ENCODE data around the gene PTPRD. TPM values are rescaled to one million over a fixed set of nuclear protein-coding genes. Genes with fewer than 3 reads are reported as not detected.

The PTPRD gene
- total and polyA plus RNA-seq, 10 donors: 0.08 to 11.7 (median 2.9) TPM

- DNase-seq: no peak
- 49 to 88% (median 67%) methylated on average over 3 of the region's 3 CpGs for WGBS, 5 donors
- Histone ChIP-seq H3K36me3 (no peaks in the 10 kb centered on the region), H3K27ac (no peak overlapping the region), H3K4me1 (no peaks in the 10 kb centered on the region), H3K9me3 (no peaks in the 10 kb centered on the region), H3K4me3 (no peak overlapping the region), H3K27me3 (replicated peaks in 1 of 7) (no peaks in the 10 kb centered on the region)
- intact Hi-C loops (cut with DNase I; ENCODE audit: low total_unique reads): no loop called here
- no peak for TF ChIP-seq POLR2A (IDR thresholded peaks at IDR 0.05)
- TF ChIP-seq CTCF (IDR thresholded peaks at IDR 0.05 in 8 of 11, conservative IDR thresholded peaks at IDR 0.05 in 3 of 11): no peak
- no peak for TF ChIP-seq POLR2AphosphoS5 (IDR thresholded peaks at IDR 0.05)
Observed at GRCh38 chr9:8384091-8384490, 2228.7 kb downstream of the PTPRD start.

GRCh38 chr9:8382777-8383527 lies 2229.8 kb downstream of the PTPRD start:
- WGBS, 5 donors: 74 to 88% (median 84%) methylated on average over 4 of the region's 4 CpGs
- no peaks in the 10 kb centered on the region for H3K27me3 ChIP-seq (replicated peaks in 1 of 7)
- no peak for TF ChIP-seq POLR2A (IDR thresholded peaks at IDR 0.05)
- no peak for TF ChIP-seq CTCF (IDR thresholded peaks at IDR 0.05 in 8 of 11, conservative IDR thresholded peaks at IDR 0.05 in 3 of 11)
- TF ChIP-seq POLR2AphosphoS5 (IDR thresholded peaks at IDR 0.05): no peak
- H3K4me3 ChIP-seq: no peak overlapping the region
- DNase-seq: no peak
- H3K27ac ChIP-seq: no peak overlapping the region
- no peaks in the 10 kb centered on the region for H3K9me3 ChIP-seq
- H3K36me3 ChIP-seq: no peaks in the 10 kb centered on the region
- intact Hi-C loops (cut with DNase I; ENCODE audit: low total_unique reads): no loop called here
- no peaks in the 10 kb centered on the region for H3K4me1 ChIP-seq

GRCh38 chr9:8382266-8382665 lies 2230.5 kb downstream of the PTPRD start:
- Histone ChIP-seq H3K4me1 (no peaks in the 10 kb centered on the region), H3K9me3 (no peaks in the 10 kb centered on the region), H3K4me3 (no peak overlapping the region), H3K36me3 (no peaks in the 10 kb centered on the region), H3K27me3 (replicated peaks in 1 of 7) (no peaks in the 10 kb centered on the region), H3K27ac (no peak overlapping the region)
- DNase-seq: no peak
- intact Hi-C loops (cut with DNase I; ENCODE audit: low total_unique reads): no loop called here
- 69 to 93% (median 81%) methylated on average over 1 of the region's 1 CpG for whole genome bisulfite sequencing, 5 donors
- TF ChIP-seq POLR2AphosphoS5 (IDR thresholded peaks at IDR 0.05) (no peak), CTCF (IDR thresholded peaks at IDR 0.05 in 8 of 11, conservative IDR thresholded peaks at IDR 0.05 in 3 of 11) (no peak), POLR2A (IDR thresholded peaks at IDR 0.05) (no peak)

- Histone ChIP-seq H3K9me3 (no peaks in the 10 kb centered on the region), H3K4me3 (no peak overlapping the region), H3K27me3 (replicated peaks in 1 of 7) (no peaks in the 10 kb centered on the region), H3K36me3 (no peaks in the 10 kb centered on the region), H3K27ac (no peak overlapping the region), H3K4me1 (no peaks in the 10 kb centered on the region)
- WGBS, 5 donors: 73 to 86% (median 81%) methylated on average over 3 of the region's 3 CpGs
- TF ChIP-seq POLR2A (IDR thresholded peaks at IDR 0.05): no peak
- no peak for TF ChIP-seq POLR2AphosphoS5 (IDR thresholded peaks at IDR 0.05)
- TF ChIP-seq CTCF (IDR thresholded peaks at IDR 0.05 in 8 of 11, conservative IDR thresholded peaks at IDR 0.05 in 3 of 11): no peak
- intact Hi-C loops (cut with DNase I; ENCODE audit: low total_unique reads): no loop called here
- DNase-seq: no peak
Observed at GRCh38 chr9:8381601-8382000, 2231.2 kb downstream of the PTPRD start.
